Measurements from ENCODE around the gene CCT4.

CCT4 gene

GRCh38 chr2:61854564-61855317 is 33.7 kb downstream of the CCT4 start (continued):
- TF ChIP-seq ZNF26 (tag by site-specific recombination; IDR thresholded peaks at IDR 0.05) = no peak
- peak; percentile 57; the same call in 1 of the 2 replicates for TF ChIP-seq ZNF18 (tag by site-specific recombination; IDR thresholded peaks at IDR 0.05)
- 0 out of 2 replicates have a peak, but pooled peaks have one; percentile 25 for TF ChIP-seq ZBTB7A (tag by site-specific recombination; IDR thresholded peaks at IDR 0.05; ENCODE audit: low read depth)
- TF ChIP-seq ZNF335 (tag by site-specific recombination; conservative IDR thresholded peaks at IDR 0.05) = peak; percentile 76
- peak; percentile 41; the same call in 1 of the 2 replicates for TF ChIP-seq KLF8 (tag by site-specific recombination; IDR thresholded peaks at IDR 0.05)
- no peak for TF ChIP-seq ZNF354C (tag by site-specific recombination; IDR thresholded peaks at IDR 0.05; ENCODE audit: borderline replicate concordance, low read depth)
- TF ChIP-seq KLF17 (tag by site-specific recombination; IDR thresholded peaks at IDR 0.05) = peak; percentile 53
- peak; percentile 40; the same call in 1 of the 2 replicates for TF ChIP-seq ZNF76 (tag by site-specific recombination; IDR thresholded peaks at IDR 0.05; ENCODE audit: borderline replicate concordance, low read depth)
- TF ChIP-seq SP2 (tag by site-specific recombination; IDR thresholded peaks at IDR 0.05) = peak; percentile 91
- TF ChIP-seq ZNF175 (tag by site-specific recombination; IDR thresholded peaks at IDR 0.05) = no peak
- TF ChIP-seq PRDM1 (tag by site-specific recombination; IDR thresholded peaks at IDR 0.05) = peak; percentile 60; the same call in 1 of the 2 replicates

GRCh38 chr2:61853847-61854563 is 34.5 kb downstream of the CCT4 start, which contains the start of gene FAM161A:
FAM161A (minus strand) TSS chr2:61854060; CDS start chr2:61854041, 19 bp downstream.
- peak within 1 kb of the TSS; percentile 90 for H3K4me3 ChIP-seq (ENCODE audit: low read depth, low read length)
- H3K4me1 ChIP-seq (ENCODE audit: control insufficient read depth, insufficient read depth, low read length) = no peaks in the 10 kb centered on the region
- no peaks in the 10 kb centered on the region for H3K9me3 ChIP-seq (ENCODE audit: control insufficient read depth, insufficient read depth, low read depth, low read length)
- no peaks in the 10 kb centered on the region; a peak in 1 of 3 replicates for H3K36me3 ChIP-seq (ENCODE audit: control insufficient read depth in 2 of 2, insufficient read depth in 1 of 2, low read length in 2 of 2)
- ChIA-PET CTCF (interaction anchor here (0.7 kb wide), 1 partner anchor 16 kb away, joined by 3 read pairs; no protein-coding TSS in a partner anchor), POLR2A (interaction anchor here (0.6 to 2.2 kb wide), 6 partner anchors 9 to 89 kb away, joined by 3 to 9 read pairs (median 4); no protein-coding TSS in a partner anchor)
- peak within 1 kb of the TSS; percentile 72 for H3K27ac ChIP-seq (ENCODE audit: extremely low read depth, low read depth, low read length)
- TF ChIP-seq HOXD13 (CRISPR knock-in tag; IDR thresholded peaks at IDR 0.05; ENCODE audit: borderline replicate concordance) (no peak), ZNF707 (tag by site-specific recombination; IDR thresholded peaks at IDR 0.05) (no peak), GLI4 (tag by site-specific recombination; IDR thresholded peaks at IDR 0.05) (no peak), ZNF239 (tag by site-specific recombination; IDR thresholded peaks at IDR 0.05) (no peak), ZNF580 (tag by site-specific recombination; IDR thresholded peaks at IDR 0.05) (no peak), ZBTB44 (tag by site-specific recombination; IDR thresholded peaks at IDR 0.05) (no peak), ZNF596 (tag by site-specific recombination; IDR thresholded peaks at IDR 0.05) (no peak), ZBTB20 (tag by site-specific recombination; IDR thresholded peaks at IDR 0.05) (peak; percentile 25; the same call in 1 of the 2 replicates), ZNF513 (tag by site-specific recombination; IDR thresholded peaks at IDR 0.05) (no peak), ZNF16 (tag by site-specific recombination; IDR thresholded peaks at IDR 0.05; ENCODE audit: low read depth) (no peak), ZNF701 (tag by site-specific recombination; IDR thresholded peaks at IDR 0.05) (no peak), ZNF777 (tag by site-specific recombination; IDR thresholded peaks at IDR 0.05; ENCODE audit: borderline replicate concordance) (no peak), ZNF292 (tag by site-specific recombination; IDR thresholded peaks at IDR 0.05; ENCODE audit: borderline replicate concordance, low read depth) (no peak), ZNF311 (tag by site-specific recombination; IDR thresholded peaks at IDR 0.05; ENCODE audit: borderline replicate concordance) (no peak), ZNF335 (tag by site-specific recombination; conservative IDR thresholded peaks at IDR 0.05) (peak; percentile 89), KLF17 (tag by site-specific recombination; IDR thresholded peaks at IDR 0.05) (no peak), ZNF548 (tag by site-specific recombination; IDR thresholded peaks at IDR 0.05) (no peak)

Measured in HEK293 (cell line).